HepG2 (cell line): ENCODE data around the gene CD300LF. TPM values are rescaled to one million over a fixed set of nuclear protein-coding genes. Genes with fewer than 3 reads are reported as not detected.

Source experiments
- CENPT ChIP-seq: sonication (generic); formaldehyde crosslinking; IDR thresholded peaks from 2 replicates; pipeline ENCODE4 v1.8.0; 2022; ENCODE audit warnings: low read depth, mild to moderate bottlenecking, moderate library complexity, missing genetic modification reagents
- E2F5 ChIP-seq: sonication (generic); formaldehyde crosslinking; conservative IDR thresholded peaks from 2 replicates; pipeline ENCODE4 v1.4.0; 2020; ENCODE audit warnings: missing genetic modification reagents
- EP300 ChIP-seq, 3 experiments: sonication (generic) in 1 of 3; formaldehyde crosslinking in 1 of 3; IDR thresholded peaks; 2 replicates each; pipeline versions ENCODE4 v1.5.1 to v1.6.1; 2011 to 2020; ENCODE audit warnings: low read depth in 2 of 3, low read length in 2 of 3, borderline replicate concordance in 1 of 3, improper control_type of control experiment in 1 of 3, mild to moderate bottlenecking in 1 of 3, missing genetic modification reagents in 1 of 3, moderate library complexity in 1 of 3
- ETV5 ChIP-seq: IDR thresholded peaks from 2 replicates; pipeline ENCODE4 v1.6.1; 2018; ENCODE audit warnings: missing biosample characterization, missing genetic modification reagents, inconsistent platforms, borderline replicate concordance
- MAFG ChIP-seq: sonication (generic); formaldehyde crosslinking; IDR thresholded peaks from 2 replicates; pipeline ENCODE4 v1.5.1; 2020; ENCODE audit warnings: mild to moderate bottlenecking, missing genetic modification reagents
- MZF1 ChIP-seq: sonication (generic); formaldehyde crosslinking; IDR thresholded peaks from 2 replicates; pipeline ENCODE4 v1.8.1; 2023; ENCODE audit warnings: mild to moderate bottlenecking, missing genetic modification reagents, borderline replicate concordance
- NFYB ChIP-seq: sonication (generic); formaldehyde crosslinking; IDR thresholded peaks from 2 replicates; pipeline ENCODE4 v1.4.0; 2020; ENCODE audit warnings: missing genetic modification reagents
- SNRNP70 ChIP-seq: fragments of 200-400 bp; formaldehyde crosslinking; IDR thresholded peaks from 2 replicates; pipeline ENCODE4 v1.6.1; 2017; ENCODE audit warnings: mild to moderate bottlenecking, low read depth, low read length, moderate library complexity
- SOX13 ChIP-seq, 3 experiments: fragments of 450-650 bp in 1 of 3; sonication (generic) in 1 of 3; formaldehyde crosslinking in 1 of 3; IDR thresholded peaks in 2 of 3; conservative IDR thresholded peaks in 1 of 3; 2 replicates each; pipeline versions ENCODE4 v1.5.0 to v1.6.1; 2016 to 2020; ENCODE audit warnings: antibody characterized with exemption in 1 of 3, mild to moderate bottlenecking in 1 of 3, missing compliant biosample characterization in 1 of 3, missing genetic modification reagents in 1 of 3, moderate library complexity in 1 of 3
- SSRP1 ChIP-seq: IDR thresholded peaks from 2 replicates; pipeline ENCODE4 v1.6.1; 2016; ENCODE audit warnings: control low read depth
- TIGD3 ChIP-seq: sonication (generic); formaldehyde crosslinking; IDR thresholded peaks from 2 replicates; pipeline ENCODE4 v1.5.1; 2020; ENCODE audit warnings: mild to moderate bottlenecking, missing genetic modification reagents, borderline replicate concordance
- WIZ ChIP-seq: sonication (generic); formaldehyde crosslinking; IDR thresholded peaks from 2 replicates; pipeline ENCODE4 v1.5.1; 2020; ENCODE audit warnings: mild to moderate bottlenecking, missing genetic modification reagents
- ZBTB49 ChIP-seq: sonication (generic); formaldehyde crosslinking; IDR thresholded peaks from 2 replicates; pipeline ENCODE4 v1.4.0; 2020; ENCODE audit warnings: missing genetic modification reagents, borderline replicate concordance
- ZMYM4 ChIP-seq: sonication (generic); formaldehyde crosslinking; IDR thresholded peaks from 2 replicates; pipeline ENCODE4 v1.8.1; 2023; ENCODE audit warnings: mild to moderate bottlenecking, missing genetic modification reagents
- ZNF143 ChIP-seq: sonication (generic); formaldehyde crosslinking; IDR thresholded peaks from 2 replicates; pipeline ENCODE4 v1.4.0; 2020; ENCODE audit warnings: missing genetic modification reagents
- ZNF180 ChIP-seq: sonication (generic); formaldehyde crosslinking; IDR thresholded peaks from 2 replicates; pipeline ENCODE4 v1.4.0; 2020; ENCODE audit warnings: low read depth, missing genetic modification reagents, borderline replicate concordance
- ZNF280B ChIP-seq: sonication (generic); formaldehyde crosslinking; IDR thresholded peaks from 2 replicates; pipeline ENCODE4 v1.5.0; 2020; ENCODE audit warnings: missing genetic modification reagents, mild to moderate bottlenecking, borderline replicate concordance
- ZNF484 ChIP-seq: sonication (generic); formaldehyde crosslinking; IDR thresholded peaks from 2 replicates; pipeline ENCODE4 v1.5.1; 2020; ENCODE audit warnings: mild to moderate bottlenecking, low read depth, missing genetic modification reagents, borderline replicate concordance
- ZNF567 ChIP-seq: sonication (generic); formaldehyde crosslinking; IDR thresholded peaks from 2 replicates; pipeline ENCODE4 v1.8.1; 2023; ENCODE audit warnings: mild to moderate bottlenecking, missing genetic modification reagents, borderline replicate concordance
- polyA plus RNA-seq, 8 experiments: library from polyadenylated mRNA; depleted of rRNA in 3 of 8; stranded (reverse) in 7 of 8; unstranded in 1 of 8; fragments of >200 nt; fragmentation: Illumina TruSeq in 4 of 8; extraction: Trizol in 4 of 8; gene quantifications; 2 replicates each; pipeline versions ENCODE4 v1.2.1 to v1.2.3, GENCODE V29; 2011 to 2016; ENCODE audit warnings: low read depth in 4 of 8, missing spikeins in 1 of 8, mixed read lengths in 1 of 8; ENCODE audit not compliant: insufficient read depth in 1 of 8
- total RNA-seq, 5 experiments: library from RNA; depleted of rRNA; stranded (reverse); fragments of >200 nt; fragmentation: Illumina TruSeq; extraction: Trizol; gene quantifications; 2 replicates each; pipeline ENCODE4 v1.2.3, GENCODE V29; 2016; ENCODE audit warnings: low read depth in 1 of 5
- TF ChIP-seq, protein P1 (sequence below): sonication (generic); formaldehyde crosslinking; conservative IDR thresholded peaks from 2 replicates; pipeline ENCODE4 v1.4.0; 2020; ENCODE audit warnings: missing genetic modification reagents

Gene CD300LF
- total and polyA plus RNA-seq, 2 of the 13 experiments (the other 11 are each of a cell fraction or from before 2014, with no cell fraction given) = not detected

DNA sequence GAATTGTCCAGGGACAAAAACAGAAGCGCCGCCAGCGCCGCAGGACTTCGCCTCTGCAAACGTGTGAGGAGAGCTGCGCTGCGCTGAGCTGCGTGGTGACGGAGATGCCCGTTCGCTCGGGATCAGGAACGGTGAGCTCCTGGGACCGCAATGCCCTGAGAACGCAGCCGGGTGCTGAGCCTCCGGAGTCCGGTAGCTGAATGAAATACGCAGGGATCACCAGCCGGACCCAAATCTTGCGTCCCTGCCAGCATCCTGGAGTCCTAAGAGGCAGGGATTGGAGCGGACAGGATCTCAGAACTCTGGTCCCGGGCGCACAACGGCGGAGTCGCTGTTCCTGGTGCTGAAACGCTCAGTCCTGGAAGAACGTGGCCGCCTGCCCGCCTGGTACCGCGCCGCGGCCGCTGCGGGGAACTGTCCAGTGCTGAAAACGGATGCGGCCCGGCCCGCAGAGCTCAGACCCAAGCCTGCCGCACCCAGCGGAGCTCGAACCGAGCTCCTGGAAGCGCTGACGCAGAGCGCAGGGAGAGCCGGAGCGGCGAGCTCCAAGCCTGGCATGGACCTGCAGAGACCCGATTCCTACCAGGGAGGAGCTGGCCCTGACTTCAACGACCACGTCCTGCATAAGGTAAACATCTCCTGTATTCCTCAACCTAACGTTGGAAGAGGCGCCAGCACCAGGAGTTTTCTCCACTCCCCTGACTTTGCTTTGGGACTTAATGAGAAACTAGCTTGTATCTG is 41.5 kb downstream of the CD300LF start (continued):
- TF ChIP-seq NFYB (CRISPR knock-in tag) = peak; percentile 73
- peak; percentile 100 for TF ChIP-seq TIGD3
- TF ChIP-seq ZNF567 (CRISPR knock-in tag) = peak; percentile 99
- TF ChIP-seq ZNF180 (CRISPR knock-in tag) = peak; percentile 99; the same call in 1 of the 2 replicates
- peak; percentile 98 for TF ChIP-seq E2F5 (CRISPR knock-in tag)
- no peak; the same call in 1 of the 2 replicates for TF ChIP-seq SSRP1 (CRISPR knock-in tag)
- peak; percentile 99 for TF ChIP-seq ZBTB49 (CRISPR knock-in tag)
- TF ChIP-seq MAFG = peak; percentile 86
- peak; percentile 99 for TF ChIP-seq MZF1
- no peak for TF ChIP-seq SOX13 (IDR thresholded peaks at IDR 0.05)
- TF ChIP-seq SOX13 (CRISPR knock-in tag; conservative IDR thresholded peaks at IDR 0.05 in 1 of 2, IDR thresholded peaks at IDR 0.05 in 1 of 2) = peak in 1 of 2 experiments; percentile 91; a peak in 2 of 4 replicates
- TF ChIP-seq ETV5 = peak; percentile 96
- peak; percentile 100 for TF ChIP-seq CENPT
- peak; percentile 79 for TF ChIP-seq ZNF143
- TF ChIP-seq EP300 (IDR thresholded peaks at IDR 0.05; ENCODE audit: low read depth in 2 of 2, low read length in 2 of 2) = peak in 1 of 2 experiments; percentile 33; a peak in 1 of 4 replicates
- peak; percentile 91 for TF ChIP-seq EP300 (CRISPR knock-in tag; IDR thresholded peaks at IDR 0.05; ENCODE audit: borderline replicate concordance)
- no peak for TF ChIP-seq SNRNP70
- peak; percentile 100 for TF ChIP-seq ZNF280B (CRISPR knock-in tag)
- TF ChIP-seq WIZ (CRISPR knock-in tag) = peak; percentile 100
- TF ChIP-seq, protein P1, sequence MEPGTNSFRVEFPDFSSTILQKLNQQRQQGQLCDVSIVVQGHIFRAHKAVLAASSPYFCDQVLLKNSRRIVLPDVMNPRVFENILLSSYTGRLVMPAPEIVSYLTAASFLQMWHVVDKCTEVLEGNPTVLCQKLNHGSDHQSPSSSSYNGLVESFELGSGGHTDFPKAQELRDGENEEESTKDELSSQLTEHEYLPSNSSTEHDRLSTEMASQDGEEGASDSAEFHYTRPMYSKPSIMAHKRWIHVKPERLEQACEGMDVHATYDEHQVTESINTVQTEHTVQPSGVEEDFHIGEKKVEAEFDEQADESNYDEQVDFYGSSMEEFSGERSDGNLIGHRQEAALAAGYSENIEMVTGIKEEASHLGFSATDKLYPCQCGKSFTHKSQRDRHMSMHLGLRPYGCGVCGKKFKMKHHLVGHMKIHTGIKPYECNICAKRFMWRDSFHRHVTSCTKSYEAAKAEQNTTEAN (CRISPR knock-in tag) = peak; percentile 99
- peak; percentile 99; the same call in 1 of the 2 replicates for TF ChIP-seq ZNF484 (CRISPR knock-in tag)
- peak; percentile 98 for TF ChIP-seq ZMYM4 (CRISPR knock-in tag)
